A673 (cell line): ENCODE data around the gene TENM4. TPM values are rescaled to one million over a fixed set of nuclear protein-coding genes. Genes with fewer than 3 reads are reported as not detected.
A peak's percentile ranks its signal among the peaks of the same experiment; 100 is the strongest.

Source experiments
- BruUV-seq: library from RNA; stranded (reverse); fragments of 400-500 nt; replicated peaks from 2 replicates; lab custom pipeline; 2021; lab: Mats Ljungman, UMichigan
- CTCF ChIA-PET: fragments of 300-600 bp; sonication (Branson Sonifier 250); formaldehyde crosslinking; loops from one replicate; lab custom pipeline; 2022; ENCODE audit warnings: antibody characterized with exemption; lab: Charles Lee
- POLR2A ChIA-PET: fragments of 300-600 bp; sonication (Branson Sonifier 250); formaldehyde crosslinking; loops from one replicate; lab custom pipeline; 2022; ENCODE audit warnings: antibody characterized with exemption; ENCODE audit not compliant: low non-redundant PET; lab: Charles Lee
- DNase-seq: peaks from one replicate; pipeline ENCODE4 v3.0.0-alpha.2; 2015; ENCODE audit warnings: low spot score
- H3K27ac ChIP-seq: fragments of 200-600 bp; sonication (generic); 2 replicates; pipeline ENCODE4 v1.5.1; 2016; ENCODE audit warnings: mixed run types, low read depth, mild to moderate bottlenecking, mixed read lengths, antibody characterized with exemption, low read length; ENCODE audit not compliant: poor library complexity, severe bottlenecking
- H3K27me3 ChIP-seq: fragments of 200-600 bp; sonication (generic); replicated peaks from 2 replicates; pipeline ENCODE4 v1.6.1; 2017; ENCODE audit warnings: mixed run types, low read depth, mild to moderate bottlenecking, mixed read lengths, antibody characterized with exemption, low read length; ENCODE audit not compliant: insufficient read depth, poor library complexity
- H3K36me3 ChIP-seq: fragments of 200-600 bp; sonication (generic); 2 replicates; pipeline ENCODE4 v1.6.1; 2016; ENCODE audit warnings: mixed run types, mild to moderate bottlenecking, mixed read lengths, antibody characterized with exemption, low read length; ENCODE audit not compliant: insufficient read depth, poor library complexity, severe bottlenecking
- H3K4me1 ChIP-seq: fragments of 200-600 bp; sonication (generic); 2 replicates; pipeline ENCODE4 v1.6.1; 2017; ENCODE audit warnings: mixed run types, mild to moderate bottlenecking, mixed read lengths, antibody characterized with exemption, low read length; ENCODE audit not compliant: insufficient read depth, poor library complexity, severe bottlenecking
- H3K4me3 ChIP-seq: fragments of 200-600 bp; sonication (generic); 2 replicates; pipeline ENCODE4 v1.5.1; 2016; ENCODE audit warnings: low read depth, mixed run types, mild to moderate bottlenecking, mixed read lengths, low read length; ENCODE audit not compliant: poor library complexity, severe bottlenecking
- H3K9me3 ChIP-seq: fragments of 200-600 bp; sonication (generic); 2 replicates; pipeline ENCODE4 v1.6.1; 2016; ENCODE audit warnings: mixed run types, low read depth, mild to moderate bottlenecking, mixed read lengths, antibody characterized with exemption, low read length; ENCODE audit not compliant: poor library complexity, severe bottlenecking
- EZH2 ChIP-seq: fragments of 200-600 bp; sonication (generic); IDR thresholded peaks from 2 replicates; pipeline ENCODE4 v1.6.1; 2017; ENCODE audit warnings: borderline replicate concordance, low read depth, mild to moderate bottlenecking, mixed read lengths, antibody characterized with exemption, low read length; ENCODE audit not compliant: poor library complexity, severe bottlenecking
- intact Hi-C: fragments of 100-400 bp; cut with micrococcal nuclease; formaldehyde crosslinking; loops from one replicate; pipeline ENCODE4 v1.10.0; 2022; ENCODE audit not compliant: unreplicated experiment
- total RNA-seq: library from RNA; stranded (reverse); gene quantifications from 2 replicates; pipeline ENCODE4 v1.2.3, GENCODE V29; 2021
- TF ChIP-seq, protein P1 (sequence below): fragments of 300-800, 200-600 bp; sonication (generic); conservative IDR thresholded peaks from 2 replicates; pipeline ENCODE4 v1.5.1; 2017; ENCODE audit warnings: low read depth, mild to moderate bottlenecking, antibody characterized with exemption, low read length, moderate library complexity, mixed read lengths

Gene TENM4
- total RNA-seq, 1 experiment from 2014 or later: 0.11 TPM

DNA sequence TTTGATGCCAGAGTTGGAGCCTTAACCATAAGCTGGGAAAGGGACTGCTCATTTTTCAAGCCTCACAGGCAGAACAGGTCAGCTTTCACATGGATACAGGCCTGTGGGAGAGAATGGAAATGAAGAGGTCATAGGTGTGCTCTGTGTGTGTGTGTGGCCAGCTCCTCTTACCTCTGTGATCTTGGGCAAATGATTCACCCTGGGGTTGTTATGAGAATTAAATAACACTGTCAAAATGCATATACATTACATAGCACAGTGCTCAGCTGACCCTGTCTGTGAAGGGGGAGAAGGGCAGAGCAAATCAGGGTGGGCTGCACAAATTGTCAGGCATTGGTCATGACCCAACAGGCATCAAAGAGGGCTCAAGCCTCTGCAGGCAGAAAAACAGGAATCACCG, 372.5 kb downstream of the TENM4 start:
- H3K36me3 ChIP-seq: no peaks in the 10 kb centered on the region
- POLR2A ChIA-PET: no interaction called here
- no peaks in the 10 kb centered on the region for H3K4me1 ChIP-seq
- no TSS peak for BruUV-seq
- H3K27me3 ChIP-seq: no peaks in the 10 kb centered on the region
- intact Hi-C loops: no loop called here
- H3K4me3 ChIP-seq: no peak overlapping the region
- no peaks in the 10 kb centered on the region for H3K9me3 ChIP-seq
- DNase-seq: no peak
- TF ChIP-seq EZH2: no peak
- TF ChIP-seq, protein P1, sequence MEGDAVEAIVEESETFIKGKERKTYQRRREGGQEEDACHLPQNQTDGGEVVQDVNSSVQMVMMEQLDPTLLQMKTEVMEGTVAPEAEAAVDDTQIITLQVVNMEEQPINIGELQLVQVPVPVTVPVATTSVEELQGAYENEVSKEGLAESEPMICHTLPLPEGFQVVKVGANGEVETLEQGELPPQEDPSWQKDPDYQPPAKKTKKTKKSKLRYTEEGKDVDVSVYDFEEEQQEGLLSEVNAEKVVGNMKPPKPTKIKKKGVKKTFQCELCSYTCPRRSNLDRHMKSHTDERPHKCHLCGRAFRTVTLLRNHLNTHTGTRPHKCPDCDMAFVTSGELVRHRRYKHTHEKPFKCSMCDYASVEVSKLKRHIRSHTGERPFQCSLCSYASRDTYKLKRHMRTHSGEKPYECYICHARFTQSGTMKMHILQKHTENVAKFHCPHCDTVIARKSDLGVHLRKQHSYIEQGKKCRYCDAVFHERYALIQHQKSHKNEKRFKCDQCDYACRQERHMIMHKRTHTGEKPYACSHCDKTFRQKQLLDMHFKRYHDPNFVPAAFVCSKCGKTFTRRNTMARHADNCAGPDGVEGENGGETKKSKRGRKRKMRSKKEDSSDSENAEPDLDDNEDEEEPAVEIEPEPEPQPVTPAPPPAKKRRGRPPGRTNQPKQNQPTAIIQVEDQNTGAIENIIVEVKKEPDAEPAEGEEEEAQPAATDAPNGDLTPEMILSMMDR: no peak
- CTCF ChIA-PET: no interaction called here
- H3K27ac ChIP-seq: no peak overlapping the region

- H3K27ac ChIP-seq: no peak overlapping the region
- H3K4me3 ChIP-seq: no peak overlapping the region
- BruUV-seq: no TSS peak
- DNase-seq: no peak
- no peak for TF ChIP-seq EZH2
- TF ChIP-seq, protein P1: no peak
- no peaks in the 10 kb centered on the region for H3K36me3 ChIP-seq
- ChIA-PET CTCF (no interaction called here), POLR2A (no interaction called here)
- intact Hi-C loops: no loop called here
- H3K9me3 ChIP-seq: no peaks in the 10 kb centered on the region
- H3K27me3 ChIP-seq: no peaks in the 10 kb centered on the region
- H3K4me1 ChIP-seq: no peaks in the 10 kb centered on the region
Measured at GRCh38 chr11:79067352-79067679, 373.5 kb downstream of the TENM4 start.

DNA sequence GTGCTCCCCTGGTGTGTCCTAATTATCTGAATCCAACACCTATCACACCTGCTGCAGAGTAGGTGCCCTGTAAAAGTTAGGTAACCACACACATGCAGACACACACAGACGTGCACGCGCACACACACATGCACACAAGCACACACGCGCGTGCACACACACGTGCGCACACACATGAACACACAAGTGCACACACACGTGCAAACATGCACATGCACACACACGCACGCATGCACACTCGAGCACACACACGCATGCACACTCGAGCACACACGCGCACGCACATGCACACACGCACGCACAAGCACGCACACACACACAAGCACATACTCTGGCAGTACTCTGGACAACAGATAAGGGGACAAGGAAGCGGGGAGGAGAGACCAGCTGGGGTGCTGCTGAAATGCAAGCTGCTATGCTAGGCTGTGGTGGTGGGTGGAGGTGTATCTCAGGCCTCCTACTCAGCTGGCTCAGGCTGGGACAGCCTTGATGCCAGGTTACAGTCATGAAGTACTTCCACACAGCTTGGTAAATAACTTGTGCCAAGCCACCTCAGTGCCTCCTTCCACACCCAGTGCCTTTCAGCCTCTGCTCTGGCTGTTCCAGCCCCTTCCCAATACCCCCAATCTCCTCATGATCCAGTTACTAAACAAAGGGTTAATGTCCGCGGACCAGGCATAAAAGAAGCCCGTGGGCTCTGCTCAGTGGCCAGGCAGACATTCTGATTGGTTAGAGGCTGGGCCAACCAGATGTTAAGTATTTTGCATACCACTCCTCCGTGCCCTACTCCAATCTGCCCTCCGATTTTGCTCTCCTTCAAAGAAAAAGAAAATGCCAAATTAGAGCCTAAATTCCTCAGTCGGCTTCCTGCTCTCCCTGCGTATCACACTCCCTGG, 374.1 kb downstream of the TENM4 start:
- no TSS peak for BruUV-seq
- ChIA-PET POLR2A (no interaction called here), CTCF (no interaction called here)
- H3K4me1 ChIP-seq: no peaks in the 10 kb centered on the region
- H3K27me3 ChIP-seq: no peaks in the 10 kb centered on the region
- DNase-seq: peak; percentile 28
- no peaks in the 10 kb centered on the region for H3K36me3 ChIP-seq
- H3K4me3 ChIP-seq: no peak overlapping the region
- H3K27ac ChIP-seq: no peak overlapping the region
- H3K9me3 ChIP-seq: no peaks in the 10 kb centered on the region
- intact Hi-C loops: no loop called here
- TF ChIP-seq EZH2: no peak
- TF ChIP-seq, protein P1: no peak
